H1 (cell line): ENCODE data around the gene COASY. TPM values are rescaled to one million over a fixed set of nuclear protein-coding genes. Genes with fewer than 3 reads are reported as not detected.

ENCODE experiments used
- ATF3 ChIP-seq: IDR thresholded peaks from 2 replicates; pipeline ENCODE4 v1.6.1; 2011; ENCODE audit warnings: low read depth, mild to moderate bottlenecking, low read length; ENCODE audit not compliant: insufficient read depth
- BACH1 ChIP-seq: IDR thresholded peaks from 2 replicates; pipeline ENCODE4 v1.6.1; 2012; ENCODE audit warnings: low read length, improper control_type of control experiment
- CTBP2 ChIP-seq: IDR thresholded peaks from 2 replicates; pipeline ENCODE4 v1.7.0; 2011; ENCODE audit warnings: borderline replicate concordance, mild to moderate bottlenecking, moderate library complexity, mixed read lengths, low read length; ENCODE audit not compliant: insufficient read depth, insufficient read length
- EP300 ChIP-seq, 2 experiments: IDR thresholded peaks; 1 replicate in 1 of 2; 2 replicates in 1 of 2; pipeline ENCODE4 v1.6.1; 2011 to 2012; ENCODE audit warnings: low read depth in 2 of 2, low read length in 2 of 2, mild to moderate bottlenecking in 2 of 2, borderline replicate concordance in 1 of 2, inconsistent platforms in 1 of 2, moderate library complexity in 1 of 2
- JUN ChIP-seq: IDR thresholded peaks from 2 replicates; pipeline ENCODE4 v1.6.1; 2011; ENCODE audit warnings: low read depth, mild to moderate bottlenecking, improper control_type of control experiment, low read length
- MAX ChIP-seq: IDR thresholded peaks from 2 replicates; pipeline ENCODE4 v1.6.1; 2012; ENCODE audit warnings: inconsistent platforms
- NANOG ChIP-seq: IDR thresholded peaks from 2 replicates; pipeline ENCODE4 v1.6.1; 2011; ENCODE audit warnings: low read length, low read depth, mild to moderate bottlenecking, inconsistent platforms; ENCODE audit not compliant: insufficient read depth, poor library complexity, severe bottlenecking
- PHF8 ChIP-seq: fragments of 200-600 bp; sonication (generic); conservative IDR thresholded peaks from 2 replicates; pipeline ENCODE4 v1.7.1; 2012; ENCODE audit warnings: low read depth, mild to moderate bottlenecking, inconsistent platforms, low read length, moderate library complexity
- POLR2AphosphoS5 ChIP-seq: IDR thresholded peaks from 2 replicates; pipeline ENCODE4 v1.6.1; 2011; ENCODE audit warnings: low read depth, low read length
- RFX5 ChIP-seq: IDR thresholded peaks from 2 replicates; pipeline ENCODE4 v1.6.1; 2011; ENCODE audit warnings: low read depth, low read length, improper control_type of control experiment, borderline replicate concordance
- SIN3A ChIP-seq, 2 experiments: IDR thresholded peaks in 1 of 2; conservative IDR thresholded peaks in 1 of 2; 2 replicates each; pipeline ENCODE4 v1.6.1; 2011 to 2012; ENCODE audit warnings: low read length in 2 of 2, improper control_type of control experiment in 1 of 2, low read depth in 1 of 2, mild to moderate bottlenecking in 1 of 2
- SP1 ChIP-seq: IDR thresholded peaks from 2 replicates; pipeline ENCODE4 v1.6.1; 2011; ENCODE audit warnings: low read depth, low read length
- SP2 ChIP-seq: IDR thresholded peaks from 2 replicates; pipeline ENCODE4 v1.6.1; 2012; ENCODE audit warnings: mild to moderate bottlenecking, low read length, inconsistent platforms
- SP4 ChIP-seq: IDR thresholded peaks from 2 replicates; pipeline ENCODE4 v1.6.1; 2012; ENCODE audit warnings: low read length, inconsistent platforms
- TAF7 ChIP-seq: optimal IDR thresholded peaks from 2 replicates; pipeline ENCODE3; 2011; ENCODE audit warnings: low read depth, mild to moderate bottlenecking, inconsistent platforms, low read length, moderate library complexity, borderline replicate concordance
- TBP ChIP-seq: IDR thresholded peaks from 2 replicates; pipeline ENCODE4 v1.6.1; 2011; ENCODE audit warnings: low read depth, low read length, improper control_type of control experiment
- TEAD4 ChIP-seq: IDR thresholded peaks from 2 replicates; pipeline ENCODE4 v1.6.1; 2012; ENCODE audit warnings: low read depth, low read length, inconsistent platforms, mixed read lengths
- USF2 ChIP-seq: IDR thresholded peaks from 2 replicates; pipeline ENCODE4 v1.6.1; 2011; ENCODE audit warnings: low read length, improper control_type of control experiment
- YY1 ChIP-seq: IDR thresholded peaks from 2 replicates; pipeline ENCODE4 v1.6.1; 2011; ENCODE audit warnings: low read depth, mild to moderate bottlenecking, low read length
- ZNF274 ChIP-seq: IDR thresholded peaks from 2 replicates; pipeline ENCODE4 v1.7.0; 2012; ENCODE audit warnings: low read length, borderline replicate concordance; ENCODE audit errors: extremely low read depth
- polyA plus RNA-seq, 7 experiments: library from polyadenylated mRNA; depleted of rRNA in 3 of 7; stranded (reverse) in 5 of 7; unstranded in 2 of 7; fragments of >200 nt in 5 of 7; fragments of 200-250 nt in 2 of 7; gene quantifications; 1 replicate in 5 of 7; 2 replicates in 1 of 7; 4 replicates in 1 of 7; pipeline versions ENCODE4 v1.2.1 to v1.2.3, GENCODE V29; 2011 to 2013; ENCODE audit warnings: missing spikeins in 2 of 7, mixed read lengths in 2 of 7
- total RNA-seq: library from RNA; stranded (reverse); fragmentation: NEBNext Ultra II Directional; extraction: Animal tissue kit (Norgen Biotek cat#: 25700); gene quantifications from 2 replicates; pipeline ENCODE4 v1.2.1, GENCODE V29; 2021
- TF ChIP-seq, protein P1 (sequence below): IDR thresholded peaks from 2 replicates; pipeline ENCODE4 v1.6.1; 2012; ENCODE audit warnings: inconsistent platforms

COASY gene
- total and polyA plus RNA-seq, 2 of the 8 experiments (the other 6 are each of a cell fraction or from before 2014, with no cell fraction given): 64.5 to 100 TPM

GRCh38 chr17:42577532-42578281 is 15.8 kb downstream of the COASY start, which contains the start of gene PSMC3IP (continued):
- TF ChIP-seq NANOG: no peak
- TF ChIP-seq POLR2AphosphoS5: peak; percentile 75
- TF ChIP-seq SP2: peak; percentile 24; the same call in 1 of the 2 replicates
- TF ChIP-seq JUN: no peak
- TF ChIP-seq USF2: no peak
- TF ChIP-seq TBP: peak; percentile 73
- no peak for TF ChIP-seq EP300 (IDR thresholded peaks at IDR 0.05; ENCODE audit: borderline replicate concordance in 1 of 2, low read depth in 2 of 2, low read length in 2 of 2)
- no peak for TF ChIP-seq RFX5
- TF ChIP-seq BACH1: no peak
- peak; percentile 47; the same call in 1 of the 2 replicates for TF ChIP-seq MAX
- peak; percentile 27 for TF ChIP-seq CTBP2
- TF ChIP-seq TAF7: peak; percentile 68
- TF ChIP-seq PHF8: peak; percentile 72
- no peak for TF ChIP-seq ATF3
- TF ChIP-seq, protein P1, sequence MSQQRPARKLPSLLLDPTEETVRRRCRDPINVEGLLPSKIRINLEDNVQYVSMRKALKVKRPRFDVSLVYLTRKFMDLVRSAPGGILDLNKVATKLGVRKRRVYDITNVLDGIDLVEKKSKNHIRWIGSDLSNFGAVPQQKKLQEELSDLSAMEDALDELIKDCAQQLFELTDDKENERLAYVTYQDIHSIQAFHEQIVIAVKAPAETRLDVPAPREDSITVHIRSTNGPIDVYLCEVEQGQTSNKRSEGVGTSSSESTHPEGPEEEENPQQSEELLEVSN: peak; percentile 69
- TF ChIP-seq TEAD4: no peak
- peak; percentile 68; the same call in 1 of the 2 replicates for TF ChIP-seq YY1
- TF ChIP-seq SP1: peak; percentile 84
- no peak for TF ChIP-seq SP4
- peak; percentile 67 to 88; a peak in 2 of 4 replicates for TF ChIP-seq SIN3A (conservative IDR thresholded peaks at IDR 0.05 in 1 of 2, IDR thresholded peaks at IDR 0.05 in 1 of 2; ENCODE audit: low read depth in 1 of 2, low read length in 2 of 2)
- TF ChIP-seq ZNF274: no peak
